ENCODE measurements around the gene AUTS2. TPM values are rescaled to one million over a fixed set of nuclear protein-coding genes. Genes with fewer than 3 reads are reported as not detected.

The AUTS2 gene
- total RNA-seq, result 0.20 and 0.28 TPM in 2 replicates

DNA sequence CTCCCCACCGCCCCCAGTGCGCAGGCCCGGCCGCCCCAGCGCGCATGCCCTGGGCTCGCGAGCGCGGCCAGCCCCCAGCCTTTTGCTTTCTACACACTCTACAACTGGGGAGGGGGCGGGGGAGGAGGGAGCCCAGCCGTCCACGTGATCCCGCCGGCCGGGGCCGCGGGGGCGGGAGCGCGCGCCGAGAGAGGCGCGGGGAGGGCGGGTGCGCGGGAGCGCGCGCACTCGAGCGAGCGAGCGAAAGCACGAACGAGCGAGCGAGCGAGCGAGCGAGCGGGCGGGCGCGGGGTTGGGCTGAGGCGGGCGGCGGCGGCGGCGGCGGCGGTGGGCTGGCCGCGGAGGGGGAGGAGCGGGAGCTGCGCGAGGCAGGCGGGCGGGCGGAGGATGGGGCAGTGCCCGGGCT is at the start of gene AUTS2:
Gene AUTS2 (plus strand): TSS at position 395 of the 406 bp plus-strand sequence. CDS start 1,179 bp downstream, outside the sequence.
- DNase-seq (ENCODE audit: low read depth, low spot score), result peak; percentile 35

DNA sequence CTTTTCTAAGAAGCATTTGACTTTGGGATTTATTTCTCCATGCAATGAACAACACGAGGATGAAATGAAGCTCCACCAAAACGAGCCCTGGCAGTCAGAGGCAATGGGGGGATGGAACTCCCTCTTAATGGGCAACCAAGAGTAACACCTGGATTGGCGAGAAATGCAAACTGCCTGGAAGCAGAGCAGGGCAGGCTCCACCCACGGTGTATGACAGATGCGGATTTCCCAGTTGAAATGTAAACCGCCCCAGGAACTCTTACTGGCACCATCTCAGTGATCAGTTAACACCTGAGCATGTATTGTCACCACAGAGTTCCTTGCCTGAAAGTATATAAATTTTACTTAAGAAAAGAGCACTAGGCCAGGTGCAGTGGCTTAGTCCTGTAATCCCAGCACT is 47.3 kb upstream of the AUTS2 start:
- no peak for DNase-seq (ENCODE audit: low read depth, low spot score)

DNA sequence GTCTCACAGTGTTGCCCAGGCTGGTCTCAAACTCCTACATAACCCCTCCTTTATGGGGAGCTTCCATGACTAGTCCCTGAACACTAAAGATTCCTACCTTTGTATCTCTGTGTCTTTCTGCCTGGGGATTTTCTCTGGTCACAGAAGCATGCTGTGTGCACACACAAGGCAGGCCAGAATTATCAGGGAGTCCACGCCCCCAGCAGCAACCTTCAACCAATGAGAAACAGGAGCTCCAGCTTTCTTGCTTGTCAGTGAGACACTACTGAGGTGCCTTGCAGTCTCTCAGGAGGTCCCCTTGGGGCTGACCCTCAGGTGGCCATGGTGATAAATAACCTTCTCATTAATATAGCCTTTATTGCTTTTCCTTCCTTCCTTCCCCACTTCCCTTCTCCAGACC is 45.1 kb upstream of the AUTS2 start:
- DNase-seq (ENCODE audit: low read depth, low spot score), result no peak

DNA sequence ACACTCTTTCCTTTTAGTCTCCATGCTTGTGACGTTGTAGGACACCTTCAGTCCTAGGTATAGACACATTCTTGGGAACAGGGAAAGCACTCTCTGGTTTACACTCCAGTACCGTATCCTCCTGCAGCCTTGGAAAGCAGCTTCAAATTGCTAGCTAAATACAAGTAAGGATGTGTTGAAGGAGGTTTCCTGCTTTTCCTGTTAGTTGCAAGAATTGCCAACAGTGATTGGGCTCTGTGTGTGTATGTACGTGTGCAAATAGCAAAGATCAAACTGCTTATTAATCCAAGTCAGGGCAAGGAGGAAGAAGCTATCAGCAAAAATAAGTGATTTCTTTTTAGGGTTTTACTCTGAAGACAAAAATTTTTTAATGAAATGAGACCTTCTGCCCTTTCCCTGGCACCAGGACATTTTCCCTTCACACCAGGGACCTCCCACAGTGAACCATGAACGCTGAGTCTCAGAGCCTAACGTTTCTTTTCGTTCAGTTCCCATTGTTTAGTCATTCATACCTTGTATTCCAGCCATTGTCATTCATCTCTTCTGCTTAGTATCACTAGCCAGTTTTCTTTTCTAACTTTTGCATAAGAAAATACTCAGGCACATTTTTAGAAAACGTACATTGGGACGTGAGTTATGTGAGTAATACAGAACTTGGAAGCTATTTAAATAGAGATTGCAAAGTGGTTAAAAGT is 36.9 kb upstream of the AUTS2 start:
- DNase-seq (ENCODE audit: low read depth, low spot score), result no peak

DNA sequence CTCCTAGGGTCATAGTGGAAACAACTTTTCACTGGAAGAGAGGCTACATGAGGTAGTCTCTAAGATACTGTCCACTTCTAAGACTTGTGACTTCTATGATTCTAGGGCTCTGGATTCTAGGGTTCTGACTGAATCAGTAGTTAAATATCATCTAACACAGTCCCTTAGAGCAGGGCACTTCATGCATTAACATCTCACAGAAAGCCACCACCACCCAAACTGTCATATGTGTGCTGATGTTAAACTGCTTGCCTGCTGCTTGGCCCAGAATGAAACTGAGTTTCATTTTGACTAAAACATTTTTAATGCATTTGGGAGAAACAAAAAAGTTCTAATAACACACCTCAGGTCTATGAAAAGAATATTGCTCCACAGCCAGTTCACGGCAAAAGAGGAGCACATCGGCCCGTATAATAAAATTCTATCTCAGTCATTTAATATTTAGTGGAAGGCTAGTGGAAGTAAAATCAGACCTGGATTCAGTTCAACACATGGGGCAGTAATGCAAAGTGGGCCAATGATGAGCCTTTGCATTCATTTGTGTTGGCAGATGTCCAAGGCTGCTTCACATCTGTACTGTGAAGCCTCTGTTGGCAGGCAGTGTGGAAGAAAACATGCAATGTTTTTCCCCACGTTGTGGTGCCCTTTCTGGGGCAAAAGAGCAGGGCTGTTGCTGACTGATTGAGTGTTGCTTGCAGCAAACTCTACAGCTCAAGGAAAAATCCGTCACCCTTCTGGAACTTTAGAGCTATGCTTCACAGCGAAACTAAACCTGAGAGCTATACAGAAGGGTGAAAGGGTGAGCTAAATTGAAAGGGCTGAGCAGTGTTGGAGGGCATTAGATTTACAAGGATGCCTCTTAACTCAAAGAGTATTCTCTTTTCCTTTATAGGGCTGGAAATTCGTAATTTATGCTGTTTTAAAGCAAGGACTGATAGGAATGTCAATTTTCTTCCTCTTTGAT is 33.5 kb upstream of the AUTS2 start:
- no peak for DNase-seq (ENCODE audit: low read depth, low spot score)

DNA sequence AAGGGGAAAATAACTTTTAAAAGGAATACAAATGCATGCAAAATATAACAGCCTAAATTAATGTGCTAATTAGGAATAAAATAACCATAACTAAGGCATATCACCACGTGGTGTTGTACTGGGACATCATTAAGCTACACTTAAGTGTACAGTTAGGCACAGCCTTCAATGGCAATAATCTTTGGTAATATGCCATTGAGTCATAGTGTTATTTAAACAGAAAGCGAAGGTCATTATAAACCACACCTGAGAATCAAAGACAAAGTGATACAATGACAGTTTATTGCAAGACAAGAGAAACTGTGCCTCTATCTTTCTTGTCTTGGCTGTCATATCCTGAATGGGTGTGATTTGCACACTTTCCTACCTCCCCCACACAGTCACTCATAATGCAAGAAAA is 30.5 kb upstream of the AUTS2 start:
- DNase-seq (ENCODE audit: low read depth, low spot score), result no peak

DNA sequence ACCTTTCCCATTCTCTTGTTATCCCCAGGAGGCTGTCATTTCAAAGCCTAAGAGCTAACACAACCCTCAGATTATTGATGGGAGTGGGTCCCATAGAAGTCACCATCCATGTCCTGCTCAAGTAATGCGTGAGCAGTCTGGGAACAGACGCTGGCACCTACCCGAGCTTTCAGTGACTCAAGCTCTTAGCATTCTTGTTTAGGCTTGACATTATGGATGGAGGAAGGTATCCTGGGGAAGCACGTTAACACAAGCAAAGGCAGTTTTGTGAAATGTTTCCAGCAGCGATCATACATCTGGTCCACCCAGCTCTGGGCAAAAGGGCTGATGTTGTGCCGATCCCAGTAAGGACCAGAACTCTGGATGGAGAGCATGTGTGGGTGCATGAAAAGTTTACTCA is 30.0 kb upstream of the AUTS2 start:
- no peak for DNase-seq (ENCODE audit: low read depth, low spot score)

DNA sequence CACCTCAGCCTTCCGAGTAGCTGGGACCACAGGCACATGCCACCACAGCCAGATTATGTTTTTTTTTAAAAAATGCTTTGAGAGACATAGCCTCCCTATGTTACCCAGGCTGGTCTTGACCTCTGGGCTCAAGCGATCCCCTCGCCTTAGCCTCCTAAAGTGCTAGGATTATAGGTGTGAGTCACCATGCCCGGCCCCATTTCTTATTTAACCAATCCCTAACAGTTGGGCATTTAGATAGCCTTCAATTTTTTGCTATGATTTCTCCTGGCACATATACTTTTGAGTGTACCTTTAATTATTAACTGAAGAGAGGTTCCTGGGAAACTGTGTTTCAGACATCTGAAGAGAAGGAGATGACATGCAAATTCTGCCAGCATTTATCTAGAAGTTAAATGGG is 22.6 kb upstream of the AUTS2 start:
- DNase-seq (ENCODE audit: low read depth, low spot score), result no peak

DNA sequence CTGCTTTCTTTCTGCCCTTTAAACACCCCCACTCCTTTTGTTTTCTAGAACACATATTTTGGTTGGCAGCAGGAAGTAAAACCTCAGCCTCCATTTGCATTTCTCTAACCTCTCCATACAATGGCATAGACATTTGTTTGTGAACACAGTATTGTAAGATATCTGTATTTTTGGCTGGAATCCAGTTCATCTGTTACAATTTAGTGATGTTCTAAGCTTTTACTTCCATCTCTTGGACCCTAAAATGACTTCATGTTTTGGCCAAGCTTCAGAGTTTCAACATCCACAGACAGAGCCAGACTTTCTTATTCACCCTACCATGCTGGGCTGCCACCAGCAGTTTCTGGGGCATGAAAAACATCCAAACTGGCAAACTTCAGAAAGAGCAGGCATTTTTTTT is 21.1 kb upstream of the AUTS2 start:
- no peak for DNase-seq (ENCODE audit: low read depth, low spot score)

DNA sequence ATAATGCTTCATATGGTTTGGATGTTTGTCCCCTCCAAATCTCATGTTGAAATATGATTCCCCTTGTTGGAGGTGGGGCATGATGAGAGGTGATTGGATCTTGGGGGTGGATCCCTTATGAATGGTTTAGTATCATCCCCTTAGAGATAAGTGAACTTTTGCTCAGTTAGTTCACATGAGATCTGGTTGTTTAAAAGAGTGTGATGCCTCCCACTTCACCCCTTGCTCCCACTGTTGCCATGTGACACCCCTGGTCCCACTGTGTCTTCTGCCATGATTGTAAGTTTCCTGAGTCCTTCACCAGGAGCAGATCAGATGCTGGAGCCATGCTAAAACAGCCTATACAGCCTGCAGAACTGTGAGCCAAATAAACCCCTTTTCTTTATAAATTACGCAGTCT is 13.1 kb upstream of the AUTS2 start:
- DNase-seq (ENCODE audit: low read depth, low spot score), result no peak

DNA sequence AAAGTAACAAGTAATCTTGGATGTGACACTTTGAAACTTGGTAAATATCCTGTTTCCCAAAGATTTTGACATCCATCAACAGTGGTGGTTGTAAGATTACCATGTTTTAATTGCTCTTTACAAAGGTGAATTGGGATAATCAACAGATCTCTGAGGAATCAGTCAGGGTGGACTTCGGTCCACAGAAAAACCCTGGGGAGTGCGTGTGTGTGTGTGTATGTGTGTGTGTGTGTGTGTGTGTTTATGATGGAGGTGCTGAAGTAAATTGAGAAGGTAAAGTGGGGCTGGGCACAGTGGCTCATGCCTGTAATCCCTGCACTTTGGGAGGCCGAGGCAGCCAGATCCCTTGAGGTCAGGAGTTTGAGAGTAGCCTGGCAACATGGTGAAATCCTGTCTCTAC is 12.0 kb upstream of the AUTS2 start:
- DNase-seq (ENCODE audit: low read depth, low spot score), result no peak

DNA sequence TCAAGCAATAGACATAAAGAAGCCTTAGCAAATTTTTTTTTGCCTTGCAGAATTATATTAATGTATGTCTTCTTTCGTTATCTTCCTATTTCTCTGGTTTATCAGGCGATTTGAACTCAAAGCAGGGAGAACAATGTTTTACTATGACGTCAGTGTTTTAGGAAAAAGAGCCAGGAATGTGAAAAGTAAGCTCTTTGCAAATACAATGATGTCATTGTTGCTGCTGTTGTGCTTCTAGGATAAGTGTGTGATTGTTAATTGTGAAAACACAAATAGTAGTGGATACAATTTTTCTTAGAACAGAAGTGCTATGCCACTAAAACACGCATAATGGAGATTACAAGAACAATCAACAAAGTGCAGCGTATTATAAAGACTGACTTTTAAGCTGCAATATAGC is 9.5 kb upstream of the AUTS2 start:
- DNase-seq (ENCODE audit: low read depth, low spot score), result no peak

DNA sequence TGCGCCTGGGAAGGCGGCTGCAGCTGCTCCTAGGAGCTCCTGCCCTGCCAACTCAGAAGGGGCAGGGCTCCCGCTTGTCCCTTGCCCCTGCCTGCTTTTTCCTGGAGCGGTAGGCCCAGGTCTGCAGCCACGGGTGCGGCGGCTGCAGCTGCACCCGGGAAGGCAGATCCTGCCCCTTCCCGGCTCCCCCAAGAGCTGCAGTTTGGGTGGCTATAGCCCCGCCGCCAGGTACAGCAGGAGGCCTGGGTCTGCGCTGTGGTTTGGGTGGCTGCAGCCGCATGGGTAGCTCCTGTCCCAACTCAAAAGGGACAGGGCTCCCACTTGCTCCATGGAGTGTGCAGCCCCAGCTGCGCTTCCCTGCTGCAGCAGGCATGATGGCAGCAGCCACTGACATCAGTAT is 6.5 kb upstream of the AUTS2 start:
- DNase-seq (ENCODE audit: low read depth, low spot score), result no peak

DNA sequence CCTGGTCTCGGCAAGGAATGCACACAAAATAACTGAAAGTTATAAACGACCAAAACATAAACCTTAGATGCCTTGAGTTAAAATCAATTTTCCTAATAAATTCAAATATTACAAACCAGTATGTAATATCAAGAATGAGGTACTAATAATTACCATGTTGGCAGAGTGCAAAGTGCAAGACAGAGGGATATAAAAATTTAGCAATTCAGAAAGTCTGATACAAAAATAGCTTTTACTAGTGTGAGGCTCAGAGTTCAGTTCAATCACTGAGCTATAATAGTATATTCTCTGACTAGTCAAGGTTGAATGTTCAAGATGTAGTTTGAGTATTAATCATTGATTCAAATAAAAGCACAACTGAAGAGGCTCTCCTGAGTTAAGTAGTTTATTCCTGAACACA is 4.8 kb upstream of the AUTS2 start:
- DNase-seq (ENCODE audit: low read depth, low spot score), result no peak

DNA sequence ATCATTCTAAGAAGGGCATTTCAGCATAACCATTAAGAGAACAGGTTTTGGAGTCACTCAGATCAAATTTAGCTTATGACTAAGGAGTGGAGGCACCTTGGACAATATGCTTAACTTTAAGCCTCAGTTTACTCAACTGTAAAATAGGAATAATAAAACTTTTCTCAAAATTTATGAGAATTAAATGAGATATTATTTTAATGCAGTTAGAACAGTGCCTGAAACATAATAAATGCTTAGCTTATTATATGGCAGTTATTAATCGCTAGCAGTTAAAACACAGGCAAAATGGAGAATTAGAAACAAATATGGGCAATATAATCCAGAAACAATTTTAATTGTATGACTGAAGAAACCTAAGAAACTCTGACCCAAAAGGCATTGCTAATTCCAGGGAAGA is 2.9 kb upstream of the AUTS2 start:
- no peak for DNase-seq (ENCODE audit: low read depth, low spot score)

DNA sequence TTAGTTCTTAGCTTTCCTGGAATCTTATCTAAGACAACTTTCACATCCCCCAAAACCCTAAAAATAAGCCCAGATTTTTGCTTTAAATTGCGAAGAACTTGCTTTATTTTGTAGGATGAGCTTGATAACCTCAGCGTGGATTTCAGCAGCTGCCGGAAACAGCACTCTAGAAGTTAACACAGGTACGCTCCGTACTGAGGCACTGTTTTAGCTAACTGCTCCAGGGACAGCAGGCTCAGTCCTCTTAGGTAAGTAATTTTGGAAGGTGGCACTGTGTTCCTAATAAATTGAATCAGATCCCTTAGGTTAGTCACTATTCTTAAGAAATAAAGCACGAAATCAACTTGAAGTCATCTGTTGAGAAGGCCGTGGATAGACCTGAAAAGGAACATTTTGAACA is 2.2 kb upstream of the AUTS2 start:
- no peak for DNase-seq (ENCODE audit: low read depth, low spot score)

DNA sequence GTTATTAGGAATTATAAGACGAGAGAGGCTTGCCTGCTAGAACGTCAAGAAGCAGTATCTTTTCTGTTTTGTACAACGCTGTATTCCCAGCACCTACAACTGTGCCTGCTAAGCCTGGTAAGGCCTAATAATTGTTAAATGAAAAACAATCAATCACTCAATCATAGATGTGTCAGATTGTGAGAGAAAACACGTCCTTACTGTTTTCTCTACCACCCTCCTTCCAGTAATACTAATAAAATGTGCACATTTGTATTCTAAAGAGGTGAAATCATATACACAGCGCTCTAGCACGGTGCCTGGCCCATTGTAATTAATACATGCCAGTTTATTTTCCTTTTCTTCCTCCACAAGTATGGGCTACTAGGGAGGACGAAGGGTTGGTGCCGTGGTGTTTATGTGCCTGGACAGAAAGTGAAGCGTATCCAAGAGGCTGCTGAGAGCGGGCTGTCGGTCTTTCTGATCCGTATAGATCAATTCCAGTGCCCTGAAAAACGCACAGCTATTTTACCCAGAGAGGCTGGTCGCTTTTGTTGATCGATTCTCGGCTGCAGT is 1.5 kb upstream of the AUTS2 start:
- DNase-seq (ENCODE audit: low read depth, low spot score), result no peak

DNA sequence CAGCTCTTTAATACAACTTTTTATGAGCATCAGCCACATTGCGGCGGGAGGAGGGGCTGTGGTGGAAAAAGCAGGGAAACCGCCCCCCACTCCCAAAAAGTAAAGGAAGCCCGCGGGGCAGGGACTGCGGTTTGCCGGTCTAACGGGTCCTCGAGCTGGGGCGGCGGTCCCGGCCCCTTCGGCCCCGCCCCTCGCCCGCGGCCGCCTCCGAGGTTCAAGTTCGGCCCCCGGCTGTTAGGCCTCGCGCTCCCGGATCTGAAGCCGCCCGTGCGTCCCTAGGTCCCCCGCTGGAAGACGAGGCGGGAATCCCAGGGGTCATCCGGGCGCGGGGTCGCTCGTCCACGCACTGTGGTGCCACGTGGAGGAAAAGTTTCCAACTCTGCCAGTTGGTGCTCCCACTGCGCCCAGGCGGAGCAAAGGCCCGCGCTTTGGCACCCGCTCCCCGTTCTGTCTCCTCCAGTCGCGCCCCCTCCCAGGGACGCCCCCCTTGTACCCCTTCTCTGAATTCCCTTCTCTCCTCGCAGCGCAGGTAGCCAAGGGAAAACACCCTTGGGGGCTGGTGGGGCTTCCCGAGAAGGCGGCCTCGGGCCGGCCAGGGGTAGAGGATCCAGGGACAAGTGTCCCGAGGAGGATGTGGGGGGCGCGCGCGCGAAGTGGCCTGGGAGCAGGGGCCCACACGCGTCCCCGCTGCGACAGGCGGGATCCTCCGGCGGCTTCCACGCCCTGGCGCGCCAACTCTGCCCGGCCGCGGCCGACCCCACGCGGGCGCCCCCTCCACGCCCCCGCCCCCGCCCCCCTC is 798 bp upstream of the AUTS2 start:
- no peak for DNase-seq (ENCODE audit: low read depth, low spot score)

DNA sequence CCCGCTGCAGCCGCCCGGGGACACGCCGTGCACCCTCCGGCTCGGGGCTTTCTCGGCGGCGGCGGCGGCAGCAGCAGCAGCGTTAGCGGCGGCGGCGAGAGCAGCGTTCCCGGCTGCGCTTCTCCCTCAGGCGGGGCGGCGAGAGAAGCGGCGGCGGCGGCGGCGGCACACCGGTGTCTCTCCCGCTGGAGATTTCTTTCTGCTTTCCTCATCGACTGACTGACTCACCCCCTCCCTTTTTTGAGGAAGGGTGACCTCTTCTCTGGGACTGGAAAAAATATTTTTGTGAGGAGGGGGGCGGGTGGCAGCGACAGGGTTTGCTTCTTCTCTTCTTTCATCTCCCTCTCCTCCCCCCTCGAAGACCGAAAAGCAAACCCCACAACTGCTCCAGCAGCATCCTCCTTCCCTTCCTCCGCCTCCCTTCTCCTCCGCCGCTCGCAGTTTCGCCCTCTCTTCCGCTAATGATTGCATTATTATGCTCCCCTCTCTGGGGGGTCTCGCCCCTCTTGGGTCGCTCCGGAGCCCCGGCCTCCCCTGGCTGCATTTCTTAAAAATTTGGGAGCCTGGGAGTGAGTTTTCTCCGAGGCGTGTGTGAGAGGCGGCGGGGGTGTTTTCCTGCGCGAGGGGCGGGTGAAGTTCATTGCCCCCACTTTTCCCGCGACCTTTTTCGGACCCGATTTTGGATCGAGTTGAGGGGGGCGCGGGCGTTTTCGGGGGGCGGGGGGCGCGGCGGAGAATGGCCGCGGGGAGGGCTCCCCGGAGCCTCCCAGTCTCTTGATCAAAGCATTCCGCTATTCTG is 411 bp downstream of the AUTS2 start:
- no peak for DNase-seq (ENCODE audit: low read depth, low spot score)

DNA sequence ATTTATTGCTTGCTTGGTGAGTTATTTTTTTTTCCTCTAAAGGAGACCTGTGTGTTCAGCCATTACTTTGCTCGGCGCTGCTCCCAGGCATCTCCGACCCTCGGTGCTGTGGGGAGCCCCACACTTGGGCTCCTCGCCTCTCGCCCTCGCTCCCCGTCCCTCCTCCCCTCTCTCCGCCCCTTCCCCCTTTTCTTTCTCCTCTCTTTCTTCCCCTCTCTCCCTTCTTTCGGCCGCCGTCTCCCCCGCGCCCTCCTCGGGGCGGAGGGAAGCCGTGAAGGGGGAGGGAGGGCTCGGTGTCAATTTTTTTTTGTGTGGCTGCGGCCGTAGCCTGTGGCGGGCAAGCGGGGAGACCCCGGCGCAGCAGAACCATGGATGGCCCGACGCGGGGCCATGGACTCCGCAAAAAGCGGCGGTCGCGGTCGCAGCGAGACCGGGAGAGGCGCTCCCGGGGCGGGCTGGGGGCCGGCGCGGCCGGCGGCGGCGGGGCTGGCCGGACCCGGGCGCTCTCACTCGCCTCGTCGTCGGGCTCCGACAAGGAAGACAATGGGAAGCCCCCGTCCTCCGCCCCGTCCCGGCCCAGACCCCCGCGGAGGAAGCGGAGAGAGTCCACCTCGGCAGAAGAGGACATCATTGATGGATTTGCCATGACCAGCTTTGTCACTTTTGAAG is 1.1 kb downstream of the AUTS2 start:
- DNase-seq (ENCODE audit: low read depth, low spot score), result no peak

All from pulmonary artery endothelial cell (primary cell).